Stimulated activated CD4-positive, alpha-beta T cell treated with anti-CD3 and anti-CD28 coated beads, Interleukin-12 subunit alpha, Interleukin-12 subunit beta, amount 100 ng/mL, for 24 hours (primary cell): ENCODE measurements around the gene ROBO1.

Source experiments
- DNase-seq, 2 experiments: peaks; one replicate each; pipeline ENCODE4 v3.0.0-alpha.2; 2020; ENCODE audit warnings: low read depth in 2 of 2

Gene ROBO1

DNA sequence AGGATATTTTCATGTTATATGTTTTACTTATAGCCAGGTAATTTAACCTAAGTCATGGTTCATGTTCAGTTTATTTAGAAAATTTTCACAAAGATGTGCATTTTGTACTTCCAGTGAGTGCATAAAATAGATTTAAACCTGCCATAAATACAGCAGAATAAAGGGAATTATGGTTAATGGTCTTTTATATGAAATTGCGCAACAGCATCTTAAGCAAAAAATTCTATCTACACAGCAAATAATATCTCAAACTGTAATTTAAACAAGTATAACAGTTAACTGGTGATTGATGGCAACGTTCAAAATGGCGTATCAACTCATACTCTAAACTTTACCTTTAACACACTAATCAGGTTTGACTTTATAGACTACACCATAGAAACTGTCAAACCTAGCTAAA is 97.6 kb downstream of the ROBO1 start:
- no peak for DNase-seq

DNA sequence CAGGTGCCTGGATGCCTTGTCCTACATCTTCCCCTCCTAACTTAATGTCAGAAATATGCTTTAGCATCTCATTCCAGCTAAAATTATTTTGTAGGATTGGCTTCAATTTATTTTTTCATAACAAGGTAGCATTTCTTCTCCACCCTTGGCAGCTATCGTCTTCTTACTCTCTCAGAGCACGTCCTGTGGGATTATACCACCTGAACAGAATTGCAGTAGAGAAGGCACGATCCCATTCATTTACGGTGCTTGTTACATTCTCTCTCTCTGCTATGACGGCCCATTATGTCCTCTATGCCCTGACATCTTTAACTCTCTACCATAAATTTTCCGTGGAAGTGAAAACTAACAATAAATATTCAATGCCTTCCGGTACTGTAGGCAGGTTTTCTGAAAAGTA is 103.3 kb downstream of the ROBO1 start:
- DNase-seq = no peak

DNA sequence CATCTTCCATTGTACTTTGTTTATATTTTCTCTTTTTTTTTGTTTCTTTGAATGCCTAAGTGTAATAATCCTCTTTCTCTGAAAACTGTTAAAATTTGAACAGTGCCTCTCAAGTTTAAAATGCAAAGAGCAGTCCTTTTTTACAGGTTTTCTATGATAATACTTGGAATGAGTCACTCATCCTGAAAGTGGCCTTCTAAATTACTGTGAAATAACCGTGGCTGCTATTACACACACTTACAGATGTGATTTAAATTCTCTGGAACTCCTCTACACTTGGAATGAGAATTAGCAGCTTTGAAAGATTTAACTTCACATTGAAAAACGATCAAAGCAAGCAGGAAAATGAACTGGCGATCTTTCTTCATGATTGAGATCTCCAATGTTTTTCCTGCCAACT is 105.9 kb downstream of the ROBO1 start:
- DNase-seq = no peak

DNA sequence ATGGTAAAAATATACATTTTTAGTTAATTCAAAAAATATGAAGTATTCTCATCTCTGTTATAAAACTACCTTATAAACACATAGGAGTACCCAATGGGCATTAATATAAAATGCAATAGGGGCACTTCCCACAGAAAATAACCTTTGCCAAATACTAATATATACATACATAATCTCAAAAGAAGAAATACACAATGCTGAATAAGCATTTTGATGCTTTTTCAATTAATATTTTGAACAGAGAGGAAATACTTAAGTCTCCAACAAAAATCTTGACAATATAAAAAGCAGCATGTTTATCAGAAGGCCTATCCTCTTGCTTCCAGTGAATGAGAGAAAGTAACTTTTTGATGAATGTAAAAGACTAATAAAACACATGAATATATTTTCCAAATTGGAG is 110.7 kb downstream of the ROBO1 start:
- no peak for DNase-seq

DNA sequence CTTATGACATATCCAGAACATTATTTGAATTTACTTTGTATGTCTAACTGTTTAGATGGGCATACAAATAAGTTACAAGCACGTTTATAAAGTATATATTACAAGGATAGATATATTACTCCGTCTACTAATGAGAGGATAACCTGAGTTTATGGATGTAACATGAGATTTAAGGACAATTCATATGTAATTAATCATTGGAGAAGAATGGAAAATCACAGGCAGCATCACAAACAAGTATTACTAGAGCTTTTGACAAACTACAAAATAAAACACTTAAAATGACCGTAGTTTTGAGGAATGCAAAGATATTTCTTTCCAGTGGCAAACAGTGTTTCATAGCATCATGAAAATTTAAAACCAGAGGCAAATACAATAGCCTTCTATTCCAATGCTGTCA is 113.8 kb downstream of the ROBO1 start:
- no peak for DNase-seq

DNA sequence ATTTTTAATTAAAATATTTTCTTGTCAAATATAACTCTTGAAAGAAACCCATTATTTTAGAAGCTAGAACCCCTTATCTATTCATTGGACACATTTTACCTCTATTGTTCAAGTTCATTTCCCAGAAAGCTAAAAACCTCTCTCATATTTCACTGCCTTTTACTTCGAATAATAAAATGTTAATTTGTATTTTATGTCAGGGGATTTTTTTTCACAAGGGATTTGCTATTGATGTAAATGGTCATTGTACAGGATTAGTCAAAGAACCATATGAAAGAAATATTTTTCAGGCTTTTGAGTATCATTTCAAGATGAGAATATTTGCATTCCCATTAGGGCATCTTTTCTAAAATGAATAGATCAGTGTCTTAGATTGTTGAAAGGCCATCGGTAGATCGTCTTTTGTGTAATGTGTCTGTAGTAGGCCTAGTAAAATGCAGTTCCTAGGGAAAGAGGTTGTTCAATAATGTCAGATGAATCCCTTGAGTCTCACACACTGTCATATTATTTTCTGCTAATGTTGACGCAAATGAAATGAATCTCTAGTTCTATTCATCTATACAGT is 114.5 kb downstream of the ROBO1 start:
- DNase-seq = no peak

DNA sequence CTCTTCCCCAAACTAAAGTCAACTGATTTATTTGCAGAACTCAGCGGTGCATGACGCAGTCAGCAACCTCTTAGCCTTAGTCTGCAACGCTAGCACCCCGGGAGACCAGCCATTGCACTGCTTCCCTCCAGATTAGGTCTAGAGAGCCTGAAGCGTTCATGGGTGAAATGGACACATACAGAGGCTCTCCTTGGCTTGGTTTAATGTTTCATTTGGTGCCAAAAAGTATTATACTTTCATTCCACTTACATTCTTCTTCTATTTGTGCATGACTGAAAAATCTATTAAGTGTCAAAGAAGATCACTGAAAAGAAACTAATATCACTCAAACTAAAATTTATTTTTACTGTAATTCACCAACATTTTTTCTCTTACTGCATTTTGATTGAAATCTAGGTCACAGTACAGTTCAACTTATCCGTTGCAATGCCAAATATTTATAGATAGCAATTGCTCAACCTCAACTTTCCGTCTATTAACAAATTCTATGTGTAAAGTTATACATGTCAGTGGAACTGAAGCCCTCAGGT is 116.2 kb downstream of the ROBO1 start:
- no peak for DNase-seq

DNA sequence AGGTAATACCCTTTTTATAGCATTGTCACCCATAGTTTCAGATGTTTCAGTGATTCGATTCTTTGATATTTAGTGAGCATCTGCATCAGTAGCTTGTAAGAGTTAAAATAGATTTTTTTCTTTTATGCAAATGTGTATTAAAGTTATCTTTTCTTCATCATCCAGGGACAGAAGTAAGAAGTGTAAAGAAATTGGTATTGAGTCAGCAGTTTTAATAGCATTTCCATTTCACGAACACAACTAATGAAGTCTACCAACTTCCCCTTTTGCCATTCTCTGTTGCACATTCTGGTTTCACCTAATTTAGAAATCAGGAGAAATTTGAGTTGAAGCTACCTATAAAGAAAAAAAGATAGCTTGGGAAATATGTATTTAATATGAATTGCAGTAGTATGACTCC is 127.9 kb downstream of the ROBO1 start:
- DNase-seq = no peak

DNA sequence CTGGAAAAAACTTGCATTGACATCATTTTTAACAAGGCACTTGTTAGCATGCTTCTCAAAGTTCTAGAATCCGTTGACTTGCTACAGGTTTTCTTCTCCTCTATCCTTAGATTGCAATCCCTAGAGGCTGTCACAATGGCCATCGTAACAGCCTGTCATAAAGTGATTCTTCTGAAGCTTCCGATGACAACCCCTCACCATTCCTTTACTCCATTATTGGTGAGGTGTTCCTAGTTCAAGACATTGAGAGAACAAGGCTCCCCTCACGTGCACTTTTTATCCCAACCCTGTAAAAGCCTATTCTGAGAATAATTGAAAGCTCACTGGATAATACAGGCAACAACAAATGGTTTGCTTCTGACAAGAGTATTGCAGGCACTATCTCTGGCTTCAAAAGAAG is 131.4 kb downstream of the ROBO1 start:
- DNase-seq = no peak

DNA sequence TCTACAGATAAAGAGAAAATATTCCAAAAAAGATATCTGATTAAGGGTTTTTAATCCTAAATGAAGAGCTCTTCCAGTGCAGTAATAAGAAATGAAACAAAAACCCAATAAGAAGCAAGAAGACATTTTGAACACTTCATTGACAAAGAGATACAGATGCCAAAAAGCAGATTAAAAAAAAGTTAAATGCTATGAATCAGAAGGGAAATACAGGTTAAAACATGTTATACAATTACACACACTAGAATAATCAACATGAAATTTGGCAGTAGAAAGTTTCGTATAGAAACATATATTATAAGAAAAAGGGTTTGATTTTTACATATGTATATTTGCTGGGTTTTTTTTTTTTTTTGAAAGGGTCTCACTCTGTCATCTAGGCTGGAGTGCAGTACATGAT is 135.0 kb downstream of the ROBO1 start:
- DNase-seq = no peak

DNA sequence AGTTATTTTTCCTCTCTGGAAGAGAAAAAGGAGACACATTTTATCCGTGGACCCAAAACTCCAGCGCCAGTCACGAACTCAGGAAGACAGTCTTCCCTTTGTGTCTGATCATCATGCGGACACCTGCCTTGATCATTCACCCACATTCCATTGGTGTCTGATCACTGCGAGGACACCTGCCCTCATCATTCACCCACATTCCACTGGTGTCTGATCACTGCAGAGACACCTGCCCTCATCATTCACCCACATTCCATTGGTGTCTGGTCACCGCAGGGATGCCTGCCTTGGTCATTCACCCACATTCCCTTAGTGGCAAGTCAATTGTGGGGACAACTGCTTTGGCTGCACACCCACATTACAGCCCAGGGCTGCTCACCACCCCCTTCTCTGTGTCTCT is 148.9 kb downstream of the ROBO1 start:
- DNase-seq = no peak

DNA sequence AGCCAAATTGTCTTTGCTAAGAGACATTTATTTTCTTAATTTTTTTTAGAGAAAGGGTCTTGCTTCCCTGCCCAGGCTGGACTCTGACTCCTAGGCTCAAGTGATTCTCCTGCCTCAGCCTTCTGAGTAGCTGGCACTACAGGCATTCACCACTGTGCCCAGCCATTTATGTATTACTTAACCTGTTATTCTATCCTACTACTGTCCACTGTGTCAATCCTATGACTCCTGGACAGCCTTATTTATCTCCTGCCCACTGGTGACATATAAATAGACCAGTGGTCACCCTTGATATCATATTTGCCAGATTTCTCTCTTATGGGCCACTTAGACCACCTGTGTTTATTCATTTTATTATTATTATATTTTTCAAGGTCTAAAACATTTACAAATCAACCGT is 161.4 kb downstream of the ROBO1 start:
- DNase-seq = no peak

DNA sequence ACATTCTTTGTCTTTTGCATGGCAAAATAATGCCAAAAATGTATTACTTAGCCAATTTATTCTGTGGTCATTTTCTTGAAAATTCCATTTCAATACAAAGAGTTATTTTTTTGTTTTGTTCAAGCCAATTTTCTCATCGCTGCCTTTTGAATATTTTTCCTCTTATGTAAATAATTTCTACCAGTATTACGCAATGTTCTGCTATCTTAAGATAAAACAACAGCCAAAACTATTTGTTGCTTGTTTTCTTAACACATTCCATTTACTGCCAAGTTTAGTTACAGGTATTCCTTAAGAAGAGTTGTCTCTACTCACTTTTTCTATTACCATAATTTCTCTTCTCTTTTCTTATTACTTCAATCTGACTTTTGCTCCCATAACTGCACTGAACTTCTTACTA is 163.1 kb downstream of the ROBO1 start:
- no peak for DNase-seq

DNA sequence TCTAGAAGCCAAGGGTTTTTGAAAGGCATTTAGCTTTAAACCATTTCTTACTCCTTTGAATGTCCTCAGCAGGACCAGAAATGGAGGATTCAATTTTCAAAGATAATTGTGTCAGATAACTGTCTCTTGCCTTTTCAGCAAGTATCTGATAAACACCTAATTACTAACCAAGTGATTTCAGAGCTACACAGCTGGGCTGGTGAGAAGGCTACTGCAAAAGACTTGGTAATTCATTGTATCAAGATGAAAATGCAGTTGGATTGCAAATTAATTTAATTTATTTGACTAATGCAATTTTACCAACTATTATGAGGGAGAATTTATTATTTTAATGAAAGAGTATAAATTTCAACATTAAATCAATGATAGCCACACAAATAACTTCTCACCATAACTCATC is 165.4 kb downstream of the ROBO1 start:
- no peak for DNase-seq

DNA sequence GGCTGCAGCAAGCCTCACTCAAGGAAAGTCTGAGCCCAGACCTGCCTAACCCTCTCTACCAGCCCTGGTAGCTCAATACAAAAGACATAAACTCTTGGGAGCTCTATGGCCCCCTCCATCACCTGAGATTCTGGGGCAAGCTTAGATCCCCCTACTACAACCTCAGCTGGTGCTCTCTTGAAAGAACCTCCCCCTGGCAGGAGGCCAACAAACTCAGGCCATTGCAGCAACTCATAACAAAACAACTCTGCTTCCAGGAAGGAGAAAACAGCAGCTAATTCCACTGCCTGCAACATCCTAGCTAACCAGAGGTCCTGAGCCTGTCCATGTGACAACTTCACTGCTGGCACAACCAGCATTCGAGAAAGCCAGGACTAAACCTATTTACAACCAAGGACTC is 169.2 kb downstream of the ROBO1 start:
- no peak for DNase-seq

DNA sequence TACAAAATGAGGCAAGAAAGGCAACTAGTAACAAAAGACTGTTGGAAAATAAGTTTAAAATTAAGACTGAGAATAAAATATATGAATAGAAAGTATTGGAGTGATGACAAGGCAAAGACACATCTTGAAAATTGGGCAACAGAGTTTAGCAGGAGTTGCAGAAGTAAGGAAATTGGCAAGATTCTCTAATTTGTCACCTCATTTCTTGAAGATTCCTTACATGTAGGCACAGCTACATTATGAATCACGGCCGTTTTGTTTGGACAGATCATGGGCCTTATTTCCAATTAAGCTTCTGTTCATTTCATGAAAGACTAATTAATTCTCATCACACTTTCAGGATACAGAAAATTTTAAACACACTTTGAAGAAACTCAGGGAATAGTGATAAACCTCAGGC is 170.1 kb downstream of the ROBO1 start:
- no peak for DNase-seq

DNA sequence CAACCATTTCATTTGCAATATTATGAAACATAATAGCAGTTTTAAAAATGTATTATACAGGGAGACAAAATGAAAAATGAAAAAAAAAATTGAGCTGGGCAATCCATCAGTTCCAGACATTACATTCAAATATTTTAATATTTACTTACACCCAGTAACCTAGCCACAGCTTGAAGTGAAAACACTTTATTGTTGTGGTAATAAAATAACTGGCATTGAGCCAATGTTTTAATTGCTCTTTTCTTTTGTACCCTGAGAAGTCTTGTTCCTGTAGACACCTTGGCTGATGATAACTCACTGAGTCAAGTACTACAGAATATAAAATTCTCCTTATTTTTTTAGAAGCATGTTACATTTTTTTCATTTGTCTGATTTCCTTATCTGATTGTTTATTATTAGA is 180.6 kb downstream of the ROBO1 start:
- DNase-seq = no peak

DNA sequence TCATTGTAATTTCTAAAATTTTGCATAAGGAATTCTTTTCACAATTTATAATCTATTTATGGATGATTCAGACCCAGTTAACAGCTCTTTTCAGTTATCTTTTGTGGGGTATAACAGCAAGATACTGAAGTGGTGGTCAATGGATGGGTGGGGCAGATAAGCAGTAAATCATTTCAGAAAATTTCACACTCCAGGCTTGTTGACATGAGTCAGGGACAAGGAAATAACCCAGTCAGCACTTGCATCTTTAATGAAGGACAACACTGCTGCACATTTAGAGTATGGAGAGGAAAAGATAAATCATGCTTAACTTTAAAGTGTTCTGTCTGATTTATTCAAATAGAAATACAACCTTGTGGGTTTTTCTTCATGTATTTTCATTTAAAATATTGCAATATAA is 181.6 kb downstream of the ROBO1 start:
- no peak for DNase-seq

DNA sequence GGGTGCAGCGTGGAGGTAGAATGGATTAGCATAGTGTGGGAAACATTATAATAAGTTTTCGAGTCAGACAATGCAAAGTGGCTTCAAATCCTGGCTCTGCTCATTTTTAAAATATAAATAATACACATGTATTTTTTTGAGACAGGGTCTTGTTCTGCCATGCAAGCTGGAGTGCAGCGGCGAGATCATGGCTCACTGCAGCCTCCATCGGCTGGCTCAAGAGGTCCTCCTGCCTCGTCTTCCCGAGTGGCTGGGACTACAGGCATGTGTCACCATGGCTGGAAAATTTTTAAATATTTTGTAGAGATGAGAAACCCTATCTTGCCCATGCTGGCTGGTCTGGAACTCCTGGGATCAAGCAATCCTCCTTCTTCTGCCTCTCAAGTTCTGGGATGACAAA is 194.9 kb downstream of the ROBO1 start:
- no peak for DNase-seq

DNA sequence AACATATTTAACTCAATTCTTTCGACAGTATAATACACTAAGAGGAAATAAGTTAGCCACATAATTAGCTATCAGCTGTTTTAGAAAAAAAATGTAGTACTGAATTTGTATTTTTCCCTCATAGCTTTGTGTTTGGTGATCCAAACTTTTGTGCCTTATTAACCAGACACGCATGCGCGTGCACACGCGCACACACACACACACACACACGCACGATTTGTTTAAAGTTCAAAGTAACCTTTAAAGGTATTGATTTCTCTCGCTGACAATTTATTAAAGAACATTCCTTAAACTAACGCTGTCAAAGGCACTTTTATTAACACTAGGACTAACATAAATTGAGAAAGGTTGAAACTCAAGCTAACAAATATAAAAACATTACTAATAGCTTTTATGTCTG is 198.9 kb downstream of the ROBO1 start:
- no peak for DNase-seq

DNA sequence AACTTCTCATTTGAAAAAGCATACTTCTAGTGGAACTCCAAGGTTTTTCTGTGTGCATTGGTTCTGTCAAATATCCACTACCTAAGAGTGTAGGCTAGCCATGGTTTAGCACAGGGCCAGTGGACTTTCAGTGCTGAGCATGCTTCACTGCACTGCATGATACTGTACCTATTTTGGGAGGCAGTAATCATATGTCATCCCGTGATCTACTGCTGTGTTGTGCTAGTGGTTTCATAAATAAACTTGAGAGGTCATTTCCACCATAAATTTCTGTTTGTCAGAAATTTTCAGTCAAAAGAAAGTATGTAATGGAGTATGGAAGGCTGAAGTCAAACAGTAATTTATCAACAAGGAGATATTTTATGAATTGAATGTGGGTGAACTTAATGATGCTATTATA is 203.6 kb downstream of the ROBO1 start:
- DNase-seq = no peak

DNA sequence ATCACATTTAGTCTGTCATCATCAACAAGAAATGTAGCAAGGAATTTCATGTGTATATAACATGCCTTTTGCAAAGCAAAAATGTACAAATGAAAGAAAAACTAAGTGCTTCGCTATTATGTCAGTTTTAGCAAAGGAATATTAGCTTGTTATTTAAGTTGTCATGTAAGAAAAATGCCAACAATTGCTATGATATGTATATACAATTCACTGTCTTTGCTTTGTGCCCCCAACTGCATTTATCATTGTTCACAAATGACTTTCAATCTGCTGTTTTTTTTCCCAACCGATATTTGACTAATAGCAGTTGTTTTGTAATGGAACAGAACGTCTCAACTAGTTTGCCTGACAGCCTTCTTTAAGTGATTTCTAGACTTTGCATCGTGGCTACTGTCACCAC is 207.1 kb downstream of the ROBO1 start:
- no peak for DNase-seq

DNA sequence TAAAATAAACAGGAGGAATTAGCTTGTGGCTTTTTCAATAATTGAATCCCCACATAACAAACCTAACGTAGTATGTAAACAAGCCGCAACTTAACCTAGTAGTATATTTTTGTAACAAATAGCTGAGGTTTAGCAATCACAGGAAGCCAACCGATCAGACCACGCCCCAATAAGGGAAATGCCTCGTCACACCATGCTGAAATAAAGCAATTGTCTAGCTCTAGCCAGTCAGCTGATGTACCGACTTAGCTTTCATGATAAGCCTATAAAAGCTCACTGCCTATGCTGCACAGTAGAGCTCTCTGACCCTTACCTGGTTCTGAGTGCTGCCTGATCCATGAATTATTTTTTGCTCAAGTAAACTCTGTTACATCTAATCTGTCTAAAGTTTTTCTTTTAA is 208.9 kb downstream of the ROBO1 start:
- no peak for DNase-seq

DNA sequence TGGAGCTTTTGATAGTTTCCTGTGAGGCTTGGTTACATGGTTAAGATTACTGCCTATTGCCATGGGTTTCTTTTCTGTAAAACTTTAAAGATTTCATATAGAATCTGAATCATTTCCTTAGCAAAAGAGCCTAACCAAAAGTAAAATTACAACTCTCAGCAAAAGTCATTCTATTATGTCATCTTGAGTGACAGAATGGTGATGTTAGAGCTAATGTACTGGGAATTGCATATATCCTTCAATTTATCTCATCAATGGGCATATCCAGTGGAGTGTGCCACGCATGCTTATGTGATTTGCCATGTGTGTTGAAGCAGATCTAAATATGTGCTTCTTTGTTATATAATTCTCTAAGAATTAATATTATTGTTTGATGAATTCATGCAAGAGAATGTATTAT is 212.1 kb downstream of the ROBO1 start:
- DNase-seq = no peak

DNA sequence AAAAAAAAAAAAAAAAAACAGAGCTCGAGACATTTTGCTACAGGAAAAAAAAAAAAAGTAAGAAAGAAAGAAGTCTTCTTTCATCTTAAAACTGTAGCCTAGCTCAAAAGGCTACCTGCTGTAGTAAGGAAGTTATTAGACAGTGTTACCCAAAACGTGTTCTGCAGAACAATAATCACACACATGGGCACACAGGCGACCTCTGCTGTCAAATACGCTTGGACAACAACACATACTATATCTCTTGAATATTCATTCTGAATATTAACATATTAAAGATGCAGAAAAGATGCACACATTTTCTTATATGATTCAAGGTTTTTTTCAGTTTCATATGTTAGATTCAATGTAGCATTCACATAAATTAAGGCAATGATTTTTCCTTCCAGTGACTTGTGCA is 215.8 kb downstream of the ROBO1 start:
- DNase-seq = no peak
